ENCODE results near the gene TGM2. TPM values are rescaled to one million over a fixed set of nuclear protein-coding genes. Genes with fewer than 3 reads are reported as not detected.

The TGM2 gene
- total RNA-seq, 1 experiment from 2014 or later: 113 TPM

GRCh38 chr20:38151455-38151854 is 13.6 kb downstream of the TGM2 start:
- in situ Hi-C loops (cut with HindIII; ENCODE audit: low pct_unique_long_range_greater_than_20kb, low sequenced_read_pairs) (no loop called here), intact Hi-C loops (cut with micrococcal nuclease; ENCODE audit: unreplicated experiment) (no loop called here)
- H3K36me3 ChIP-seq (ENCODE audit: control insufficient read depth, insufficient read depth, low read length): no peaks in the 10 kb centered on the region; the same call in 1 of the 2 replicates
- TF ChIP-seq TCF7L2 (IDR thresholded peaks at IDR 0.05; ENCODE audit: low read depth, low read length) (no peak), CTCF (IDR thresholded peaks at IDR 0.05) (no peak), REST (IDR thresholded peaks at IDR 0.05; ENCODE audit: insufficient read depth in 1 of 2, low read depth in 2 of 2, low read length in 1 of 2) (no peak), SIN3A (IDR thresholded peaks at IDR 0.05; ENCODE audit: borderline replicate concordance, insufficient read depth, low read depth, low read length) (no peak), POLR2AphosphoS5 (IDR thresholded peaks at IDR 0.05; ENCODE audit: low read depth, low read length) (no peak)
- H3K27me3 ChIP-seq (ENCODE audit: control insufficient read depth, insufficient read depth, low read length): no peaks in the 10 kb centered on the region
- no peak overlapping the region for H3K4me3 ChIP-seq (ENCODE audit: low read depth in 2 of 2, low read length in 2 of 2)
- no peaks in the 10 kb centered on the region for H3K9me3 ChIP-seq (ENCODE audit: control insufficient read depth, insufficient read depth, low read depth, low read length)
- POLR2A ChIA-PET: no interaction called here
- H3K4me1 ChIP-seq (ENCODE audit: control insufficient read depth, insufficient read depth, low read length): peaks cover 8% of the 10 kb centered on the region
- no peak overlapping the region for H3K27ac ChIP-seq (ENCODE audit: low read length)
- no TSS peak for BruUV-seq (replicated peaks)
- DNase-seq (ENCODE audit: low read depth, low spot score) (no peak), ATAC-seq (no peak)
- CTCF ChIA-PET: interaction anchor here (0.6 kb wide), 1 partner anchor 19 kb away, joined by 3 read pairs; no protein-coding TSS in a partner anchor

- Histone ChIP-seq H3K4me3 (ENCODE audit: low read depth in 2 of 2, low read length in 2 of 2) (no peak overlapping the region), H3K27me3 (ENCODE audit: control insufficient read depth, insufficient read depth, low read length) (no peaks in the 10 kb centered on the region), H3K9me3 (ENCODE audit: control insufficient read depth, insufficient read depth, low read depth, low read length) (no peaks in the 10 kb centered on the region), H3K36me3 (ENCODE audit: control insufficient read depth, insufficient read depth, low read length) (no peaks in the 10 kb centered on the region; the same call in 1 of the 2 replicates), H3K4me1 (ENCODE audit: control insufficient read depth, insufficient read depth, low read length) (peaks cover 8% of the 10 kb centered on the region), H3K27ac (ENCODE audit: low read length) (no peak overlapping the region)
- intact Hi-C loops (cut with micrococcal nuclease; ENCODE audit: unreplicated experiment) (no loop called here), in situ Hi-C loops (cut with HindIII; ENCODE audit: low pct_unique_long_range_greater_than_20kb, low sequenced_read_pairs) (no loop called here)
- ATAC-seq: no peak
- no peak for TF ChIP-seq REST (IDR thresholded peaks at IDR 0.05; ENCODE audit: insufficient read depth in 1 of 2, low read depth in 2 of 2, low read length in 1 of 2)
- no peak for DNase-seq (ENCODE audit: low read depth, low spot score)
- ChIA-PET CTCF (interaction anchor here (0.6 kb wide), 1 partner anchor 239 kb away, joined by 8 read pairs; no protein-coding TSS in a partner anchor), POLR2A (no interaction called here)
- BruUV-seq (replicated peaks): no TSS peak
Observed at GRCh38 chr20:38150335-38151170, 14.5 kb downstream of the TGM2 start.
